ENCODE data around the gene ZNF771. TPM values are rescaled to one million over a fixed set of nuclear protein-coding genes. Genes with fewer than 3 reads are reported as not detected.

Gene ZNF771
- total RNA-seq, 1 experiment from 2014 or later, result 11.0 TPM

DNA sequence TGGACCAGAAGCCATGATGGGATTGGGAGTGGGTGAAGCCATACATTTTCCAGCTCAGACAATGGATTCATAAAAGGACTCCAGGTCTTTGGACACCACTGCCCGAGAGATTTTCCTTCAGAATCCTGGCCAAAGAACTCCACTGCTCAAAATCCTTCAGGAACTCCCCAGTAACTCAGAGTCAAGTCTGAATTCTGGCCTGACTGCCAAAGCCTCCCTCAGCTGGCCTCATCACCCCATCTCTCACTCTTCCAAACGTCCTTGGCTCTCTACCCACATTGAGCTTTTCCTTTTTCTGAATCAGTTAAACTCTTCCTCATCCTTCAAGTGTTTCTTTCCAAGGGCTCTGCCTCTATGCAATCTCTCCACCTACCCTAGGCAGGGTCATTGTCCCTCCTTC lies 23.9 kb upstream of the ZNF771 start:
- H3K9me3 ChIP-seq (ENCODE audit: control insufficient read depth in 1 of 2, insufficient read depth in 1 of 2, low read depth in 1 of 2, low read length in 2 of 2), result no peaks in the 10 kb centered on the region
- CTCF ChIA-PET, result no interaction called here
- TF ChIP-seq ELF1 (IDR thresholded peaks at IDR 0.05; ENCODE audit: borderline replicate concordance, low read depth) (no peak), MAX (IDR thresholded peaks at IDR 0.05) (no peak), ZFX (IDR thresholded peaks at IDR 0.05) (no peak), SP1 (IDR thresholded peaks at IDR 0.05; ENCODE audit: low read depth) (no peak), FOSL1 (IDR thresholded peaks at IDR 0.05; ENCODE audit: low read depth) (no peak), JUND (IDR thresholded peaks at IDR 0.05) (no peak), RAD21 (IDR thresholded peaks at IDR 0.05; ENCODE audit: low read depth) (no peak), EZH2phosphoT487 (IDR thresholded peaks at IDR 0.05; ENCODE audit: borderline replicate concordance) (no peak), EGR1 (IDR thresholded peaks at IDR 0.05; ENCODE audit: low read depth) (no peak), CBX3 (IDR thresholded peaks at IDR 0.05; ENCODE audit: low read depth) (no peak)
- TF ChIP-seq, protein P1, sequence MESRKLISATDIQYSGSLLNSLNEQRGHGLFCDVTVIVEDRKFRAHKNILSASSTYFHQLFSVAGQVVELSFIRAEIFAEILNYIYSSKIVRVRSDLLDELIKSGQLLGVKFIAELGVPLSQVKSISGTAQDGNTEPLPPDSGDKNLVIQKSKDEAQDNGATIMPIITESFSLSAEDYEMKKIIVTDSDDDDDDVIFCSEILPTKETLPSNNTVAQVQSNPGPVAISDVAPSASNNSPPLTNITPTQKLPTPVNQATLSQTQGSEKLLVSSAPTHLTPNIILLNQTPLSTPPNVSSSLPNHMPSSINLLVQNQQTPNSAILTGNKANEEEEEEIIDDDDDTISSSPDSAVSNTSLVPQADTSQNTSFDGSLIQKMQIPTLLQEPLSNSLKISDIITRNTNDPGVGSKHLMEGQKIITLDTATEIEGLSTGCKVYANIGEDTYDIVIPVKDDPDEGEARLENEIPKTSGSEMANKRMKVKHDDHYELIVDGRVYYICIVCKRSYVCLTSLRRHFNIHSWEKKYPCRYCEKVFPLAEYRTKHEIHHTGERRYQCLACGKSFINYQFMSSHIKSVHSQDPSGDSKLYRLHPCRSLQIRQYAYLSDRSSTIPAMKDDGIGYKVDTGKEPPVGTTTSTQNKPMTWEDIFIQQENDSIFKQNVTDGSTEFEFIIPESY (IDR thresholded peaks at IDR 0.05; ENCODE audit: extremely low read depth, insufficient replicate concordance, low read length), result no peak
- TF ChIP-seq, protein P2, sequence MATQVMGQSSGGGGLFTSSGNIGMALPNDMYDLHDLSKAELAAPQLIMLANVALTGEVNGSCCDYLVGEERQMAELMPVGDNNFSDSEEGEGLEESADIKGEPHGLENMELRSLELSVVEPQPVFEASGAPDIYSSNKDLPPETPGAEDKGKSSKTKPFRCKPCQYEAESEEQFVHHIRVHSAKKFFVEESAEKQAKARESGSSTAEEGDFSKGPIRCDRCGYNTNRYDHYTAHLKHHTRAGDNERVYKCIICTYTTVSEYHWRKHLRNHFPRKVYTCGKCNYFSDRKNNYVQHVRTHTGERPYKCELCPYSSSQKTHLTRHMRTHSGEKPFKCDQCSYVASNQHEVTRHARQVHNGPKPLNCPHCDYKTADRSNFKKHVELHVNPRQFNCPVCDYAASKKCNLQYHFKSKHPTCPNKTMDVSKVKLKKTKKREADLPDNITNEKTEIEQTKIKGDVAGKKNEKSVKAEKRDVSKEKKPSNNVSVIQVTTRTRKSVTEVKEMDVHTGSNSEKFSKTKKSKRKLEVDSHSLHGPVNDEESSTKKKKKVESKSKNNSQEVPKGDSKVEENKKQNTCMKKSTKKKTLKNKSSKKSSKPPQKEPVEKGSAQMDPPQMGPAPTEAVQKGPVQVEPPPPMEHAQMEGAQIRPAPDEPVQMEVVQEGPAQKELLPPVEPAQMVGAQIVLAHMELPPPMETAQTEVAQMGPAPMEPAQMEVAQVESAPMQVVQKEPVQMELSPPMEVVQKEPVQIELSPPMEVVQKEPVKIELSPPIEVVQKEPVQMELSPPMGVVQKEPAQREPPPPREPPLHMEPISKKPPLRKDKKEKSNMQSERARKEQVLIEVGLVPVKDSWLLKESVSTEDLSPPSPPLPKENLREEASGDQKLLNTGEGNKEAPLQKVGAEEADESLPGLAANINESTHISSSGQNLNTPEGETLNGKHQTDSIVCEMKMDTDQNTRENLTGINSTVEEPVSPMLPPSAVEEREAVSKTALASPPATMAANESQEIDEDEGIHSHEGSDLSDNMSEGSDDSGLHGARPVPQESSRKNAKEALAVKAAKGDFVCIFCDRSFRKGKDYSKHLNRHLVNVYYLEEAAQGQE (IDR thresholded peaks at IDR 0.05; ENCODE audit: low read depth), result no peak
- no peak overlapping the region for H3K4me3 ChIP-seq (replicated peaks in 1 of 2; ENCODE audit: low read depth in 1 of 2, low read length in 2 of 2)
- H3K79me2 ChIP-seq (ENCODE audit: insufficient read depth, low read length), result no peaks in the 10 kb centered on the region
- no peak overlapping the region for H3K4me2 ChIP-seq (ENCODE audit: low read length)
- POLR2A ChIA-PET, result no interaction called here
- H3K36me3 ChIP-seq (ENCODE audit: control insufficient read depth in 1 of 2, insufficient read depth in 2 of 2, low read length in 2 of 2), result no peaks in the 10 kb centered on the region
- H3K4me1 ChIP-seq (ENCODE audit: control insufficient read depth in 1 of 2, insufficient read depth in 2 of 2, low read length in 2 of 2), result peaks cover 4 to 14% of the 10 kb centered on the region in 2 experiments; a peak in 3 of 4 replicates
- BruUV-seq (replicated peaks), result no TSS peak
- intact Hi-C loops (cut with micrococcal nuclease), result no loop called here
- H3K27me3 ChIP-seq (ENCODE audit: insufficient read depth, low read length), result no peaks in the 10 kb centered on the region
- H3K9me2 ChIP-seq (ENCODE audit: insufficient read depth), result no peaks in the 10 kb centered on the region
- H4K20me1 ChIP-seq (ENCODE audit: insufficient read depth), result no peaks in the 10 kb centered on the region
- H3K27ac ChIP-seq (ENCODE audit: low read depth, low read length), result no peak overlapping the region
- DNase-seq (ENCODE audit: low read depth, low spot score) (no peak), ATAC-seq (no peak)
- no peak overlapping the region for H2AFZ ChIP-seq (ENCODE audit: low read depth, low read length, poor library complexity, severe bottlenecking)
- no peak overlapping the region for H3K9ac ChIP-seq (ENCODE audit: low read length)
- RAD21 ChIA-PET (ENCODE audit: low non-redundant PET in 1 of 2, low total read pairs in 2 of 2, uncharacterized antibody in 2 of 2, unreplicated experiment in 2 of 2), result no interaction called here
